OCI-LY3 (cell line): Measurements from ENCODE around the gene TMEM132C.

ENCODE experiments used
- EZH2phosphoT487 ChIP-seq: fragments of 200-600 bp; shearing (Covaris generic); IDR thresholded peaks from 2 replicates; pipeline ENCODE4 v1.6.1; 2018; ENCODE audit warnings: antibody characterized with exemption, mixed run types, low read depth
- TF ChIP-seq, protein P1 (sequence below): fragments of 200-600, 300-600 bp; sonication (generic); IDR thresholded peaks from 2 replicates; pipeline ENCODE4 v1.5.1; 2014; ENCODE audit warnings: antibody characterized with exemption, low read length, low read depth

DNA sequence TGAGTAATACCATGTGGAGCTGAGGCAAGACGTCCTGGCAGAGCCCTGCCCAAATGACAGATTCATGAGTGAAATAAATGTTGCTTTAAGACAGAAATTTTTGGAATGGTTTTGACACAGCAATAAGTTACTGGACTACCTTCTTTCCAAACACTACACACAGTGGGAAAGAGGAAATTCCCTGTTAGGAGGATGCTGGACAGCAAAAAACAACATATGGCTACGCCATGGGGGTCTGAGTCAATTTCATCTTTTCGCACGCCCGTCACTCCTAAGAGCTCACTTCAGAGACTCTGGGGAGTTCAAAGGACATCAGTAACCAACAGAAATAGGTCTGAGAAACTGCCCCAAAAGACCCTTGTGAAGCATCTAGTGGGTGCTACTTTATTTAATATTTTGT is 55.4 kb downstream of the TMEM132C start:
- TF ChIP-seq, protein P1, sequence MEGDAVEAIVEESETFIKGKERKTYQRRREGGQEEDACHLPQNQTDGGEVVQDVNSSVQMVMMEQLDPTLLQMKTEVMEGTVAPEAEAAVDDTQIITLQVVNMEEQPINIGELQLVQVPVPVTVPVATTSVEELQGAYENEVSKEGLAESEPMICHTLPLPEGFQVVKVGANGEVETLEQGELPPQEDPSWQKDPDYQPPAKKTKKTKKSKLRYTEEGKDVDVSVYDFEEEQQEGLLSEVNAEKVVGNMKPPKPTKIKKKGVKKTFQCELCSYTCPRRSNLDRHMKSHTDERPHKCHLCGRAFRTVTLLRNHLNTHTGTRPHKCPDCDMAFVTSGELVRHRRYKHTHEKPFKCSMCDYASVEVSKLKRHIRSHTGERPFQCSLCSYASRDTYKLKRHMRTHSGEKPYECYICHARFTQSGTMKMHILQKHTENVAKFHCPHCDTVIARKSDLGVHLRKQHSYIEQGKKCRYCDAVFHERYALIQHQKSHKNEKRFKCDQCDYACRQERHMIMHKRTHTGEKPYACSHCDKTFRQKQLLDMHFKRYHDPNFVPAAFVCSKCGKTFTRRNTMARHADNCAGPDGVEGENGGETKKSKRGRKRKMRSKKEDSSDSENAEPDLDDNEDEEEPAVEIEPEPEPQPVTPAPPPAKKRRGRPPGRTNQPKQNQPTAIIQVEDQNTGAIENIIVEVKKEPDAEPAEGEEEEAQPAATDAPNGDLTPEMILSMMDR: no peak
- no peak for TF ChIP-seq EZH2phosphoT487
